PFSK-1 (cell line): ENCODE data around the gene PDE4B.

ENCODE experiments used
- FOXP2 ChIP-seq: optimal IDR thresholded peaks from 2 replicates; pipeline ENCODE3; 2011; ENCODE audit warnings: borderline replicate concordance, control low read depth, inconsistent platforms; ENCODE audit not compliant: insufficient read depth; ENCODE audit errors: extremely low read length, extremely low read depth
- POLR2AphosphoS5 ChIP-seq: IDR thresholded peaks from 2 replicates; pipeline ENCODE4 v1.6.1; 2012; ENCODE audit warnings: low read depth, mild to moderate bottlenecking, control low read depth, low read length, moderate library complexity
- REST ChIP-seq, 2 experiments: IDR thresholded peaks; 2 replicates each; pipeline versions ENCODE4 v1.6.1 to v1.8.0; 2011 to 2012; ENCODE audit warnings: low read depth in 2 of 2, low read length in 2 of 2, control low read depth in 1 of 2, inconsistent platforms in 1 of 2, mild to moderate bottlenecking in 1 of 2, moderate library complexity in 1 of 2; ENCODE audit not compliant: insufficient read depth in 1 of 2
- SIN3A ChIP-seq: IDR thresholded peaks from 2 replicates; pipeline ENCODE4 v1.6.1; 2012; ENCODE audit warnings: mild to moderate bottlenecking, low read length, moderate library complexity, borderline replicate concordance; ENCODE audit not compliant: insufficient read depth
- TAF1 ChIP-seq: IDR thresholded peaks from 2 replicates; pipeline ENCODE4 v1.6.1; 2012; ENCODE audit warnings: low read length, control low read depth, borderline replicate concordance; ENCODE audit not compliant: insufficient read depth

- TF ChIP-seq POLR2AphosphoS5 (no peak), REST (IDR thresholded peaks at IDR 0.05; ENCODE audit: insufficient read depth in 1 of 2, low read depth in 2 of 2, low read length in 2 of 2) (no peak), TAF1 (no peak), SIN3A (no peak), FOXP2 (no peak)
These were observed 564.3 kb downstream of the PDE4B start for GRCh38 chr1:66357021-66357420.
